OCI-LY1 (cell line): ENCODE results near the gene DMC1.
"Not testable (repeated sequence)": the region's sequence is repeated elsewhere in the genome, so short reads cannot be mapped to it uniquely, and the experiment has no call there.

Source experiments
- H2AFZ ChIP-seq: fragments of 200-600 bp; sonication (generic), shearing (Covaris generic); 2 replicates; pipeline ENCODE4 v1.6.0; 2014; ENCODE audit warnings: antibody characterized with exemption, mild to moderate bottlenecking, low read length
- H3F3A ChIP-seq: fragments of 200-600 bp; sonication (generic), shearing (Covaris generic); 2 replicates; pipeline ENCODE4 v1.6.0; 2014; ENCODE audit warnings: mild to moderate bottlenecking, antibody characterized with exemption, low read length, moderate library complexity; ENCODE audit not compliant: insufficient read depth
- H3K27ac ChIP-seq: fragments of 200-600 bp; sonication (generic); 2 replicates; pipeline ENCODE4 v1.5.1; 2014; ENCODE audit warnings: low read length, mixed run types, mild to moderate bottlenecking, low read depth; ENCODE audit not compliant: poor library complexity, severe bottlenecking
- H3K27me3 ChIP-seq: fragments of 200-600 bp; sonication (generic); 2 replicates; pipeline ENCODE4 v1.6.0; 2014; ENCODE audit warnings: antibody characterized with exemption, mild to moderate bottlenecking, low read length, moderate library complexity; ENCODE audit not compliant: insufficient read depth
- H3K36me3 ChIP-seq: fragments of 200-600 bp; sonication (generic); 2 replicates; pipeline ENCODE4 v1.6.1; 2014; ENCODE audit warnings: mild to moderate bottlenecking, antibody characterized with exemption, low read length, moderate library complexity, mixed read lengths; ENCODE audit not compliant: insufficient read depth
- H3K4me1 ChIP-seq: fragments of 200-600 bp; sonication (generic); 2 replicates; pipeline ENCODE4 v1.5.1; 2014; ENCODE audit warnings: mild to moderate bottlenecking, low read length, moderate library complexity; ENCODE audit not compliant: insufficient read depth, severe bottlenecking
- H3K4me2 ChIP-seq: fragments of 200-600 bp; sonication (generic), shearing (Covaris generic); 2 replicates; pipeline ENCODE4 v1.6.1; 2014; ENCODE audit warnings: low read length
- H3K4me3 ChIP-seq: fragments of 200-600 bp; sonication (generic); 2 replicates; pipeline ENCODE4 v1.5.1; 2014; ENCODE audit warnings: low read length, low read depth, mild to moderate bottlenecking, mixed read lengths; ENCODE audit not compliant: poor library complexity, severe bottlenecking
- H3K79me2 ChIP-seq: fragments of 200-600 bp; shearing (Covaris generic); 2 replicates; pipeline ENCODE4 v1.6.1; 2016; ENCODE audit warnings: mixed run types, low read length, mixed read lengths; ENCODE audit not compliant: insufficient read depth
- H3K9ac ChIP-seq: fragments of 200-600 bp; sonication (generic), shearing (Covaris generic); 2 replicates; pipeline ENCODE4 v1.6.1; 2014; ENCODE audit warnings: mild to moderate bottlenecking, low read length, mixed read lengths
- H3K9me2 ChIP-seq: fragments of 200-600 bp; sonication (generic), shearing (Covaris generic); 2 replicates; pipeline ENCODE4 v1.6.1; 2014; ENCODE audit warnings: low read depth, mild to moderate bottlenecking, low read length, mixed read lengths
- H3K9me3 ChIP-seq: fragments of 200-600 bp; shearing (Covaris generic); 2 replicates; pipeline ENCODE4 v1.6.1; 2014; ENCODE audit warnings: low read length, mixed read lengths
- H4K20me1 ChIP-seq: fragments of 200-600 bp; sonication (generic), shearing (Covaris generic); 2 replicates; pipeline ENCODE4 v1.6.0; 2016; ENCODE audit warnings: mild to moderate bottlenecking, low read length; ENCODE audit not compliant: insufficient read depth
- CTCF ChIP-seq: fragments of 200-600 bp; sonication (generic), shearing (Covaris generic); IDR thresholded peaks from 2 replicates; pipeline ENCODE4 v1.5.1; 2017; ENCODE audit warnings: mild to moderate bottlenecking, antibody characterized with exemption, low read length, moderate library complexity, mixed read lengths
- EZH2 ChIP-seq: fragments of 200-600 bp; sonication (generic), shearing (Covaris generic); IDR thresholded peaks from 2 replicates; pipeline ENCODE4 v1.8.0; 2017; ENCODE audit warnings: borderline replicate concordance, mixed run types, mild to moderate bottlenecking, antibody characterized with exemption, low read length, moderate library complexity, mixed read lengths

DMC1 gene, protein sequence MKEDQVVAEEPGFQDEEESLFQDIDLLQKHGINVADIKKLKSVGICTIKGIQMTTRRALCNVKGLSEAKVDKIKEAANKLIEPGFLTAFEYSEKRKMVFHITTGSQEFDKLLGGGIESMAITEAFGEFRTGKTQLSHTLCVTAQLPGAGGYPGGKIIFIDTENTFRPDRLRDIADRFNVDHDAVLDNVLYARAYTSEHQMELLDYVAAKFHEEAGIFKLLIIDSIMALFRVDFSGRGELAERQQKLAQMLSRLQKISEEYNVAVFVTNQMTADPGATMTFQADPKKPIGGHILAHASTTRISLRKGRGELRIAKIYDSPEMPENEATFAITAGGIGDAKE

GRCh38 chr22:38569972-38570778, at the start of gene DMC1:
DMC1 (minus strand) TSS chr22:38570183; CDS start chr22:38568256, 1,927 bp downstream.
- peak within 1 kb of the TSS; percentile 90 for H3K4me2 ChIP-seq
- peaks cover 21% of the 10 kb centered on the region for H3K4me1 ChIP-seq
- H3K27me3 ChIP-seq: no peaks in the 10 kb centered on the region
- no peaks in the 10 kb centered on the region for H3K9me3 ChIP-seq
- H3K36me3 ChIP-seq: no peaks in the 10 kb centered on the region
- no peaks in the 10 kb centered on the region for H3K79me2 ChIP-seq
- peak within 1 kb of the TSS; percentile 29 for H3K27ac ChIP-seq
- no peak for TF ChIP-seq EZH2
- no peak for TF ChIP-seq CTCF
- peak within 1 kb of the TSS; percentile 69 for H3K4me3 ChIP-seq
- no peaks in the 10 kb centered on the region for H3K9me2 ChIP-seq
- peak within 1 kb of the TSS; percentile 78; the same call in 1 of the 2 replicates for H2AFZ ChIP-seq
- peaks cover 8% of the 10 kb centered on the region; the same call in 1 of the 2 replicates for H3F3A ChIP-seq
- H4K20me1 ChIP-seq: no peaks in the 10 kb centered on the region
- peak within 1 kb of the TSS; percentile 88 for H3K9ac ChIP-seq

DNA sequence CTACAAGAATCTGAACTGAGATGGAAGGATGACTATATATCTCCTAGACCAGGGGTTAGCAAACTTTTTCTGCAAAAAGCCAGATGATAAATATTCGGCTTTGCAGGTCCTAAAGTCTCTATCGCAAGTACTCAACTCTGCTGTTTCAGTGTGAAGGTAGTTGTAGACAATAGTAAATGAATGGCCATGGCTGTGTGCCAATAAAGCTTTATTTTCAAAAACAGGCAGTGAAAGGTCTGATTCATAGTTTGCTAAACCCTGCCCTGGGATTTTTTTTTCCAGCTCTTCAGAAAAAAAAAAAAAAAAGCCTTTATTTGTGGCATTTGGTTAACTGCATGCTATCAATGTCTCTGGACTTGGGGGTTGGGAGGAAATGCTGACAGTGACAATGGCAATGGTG, 48.7 kb upstream of the DMC1 start:
- Histone ChIP-seq H3K4me3 (no peak overlapping the region), H3K9ac (no peak overlapping the region), H3K4me2 (no peak overlapping the region), H3K27ac (no peak overlapping the region), H3F3A (no peaks in the 10 kb centered on the region), H2AFZ (no peak overlapping the region), H3K9me2 (no peaks in the 10 kb centered on the region), H4K20me1 (no peaks in the 10 kb centered on the region), H3K4me1 (no peaks in the 10 kb centered on the region), H3K27me3 (no peaks in the 10 kb centered on the region), H3K79me2 (no peaks in the 10 kb centered on the region), H3K9me3 (peaks cover 4% of the 10 kb centered on the region; the same call in 1 of the 2 replicates), H3K36me3 (peaks cover 8% of the 10 kb centered on the region; the same call in 1 of the 2 replicates)
- TF ChIP-seq EZH2 (no peak), CTCF (no peak)

- Histone ChIP-seq H2AFZ (no peak overlapping the region), H3K9ac (no peak overlapping the region), H3K27me3 (no peaks in the 10 kb centered on the region), H3F3A (no peaks in the 10 kb centered on the region), H4K20me1 (no peaks in the 10 kb centered on the region), H3K4me1 (no peaks in the 10 kb centered on the region), H3K36me3 (peaks cover 8% of the 10 kb centered on the region; the same call in 1 of the 2 replicates), H3K9me3 (peaks cover 4% of the 10 kb centered on the region; the same call in 1 of the 2 replicates), H3K4me2 (no peak overlapping the region), H3K9me2 (no peaks in the 10 kb centered on the region), H3K27ac (no peak overlapping the region), H3K4me3 (no peak overlapping the region), H3K79me2 (no peaks in the 10 kb centered on the region)
- TF ChIP-seq CTCF (no peak), EZH2 (no peak)
These were observed 48.3 kb upstream of the DMC1 start for GRCh38 chr22:38618258-38618657.

DNA sequence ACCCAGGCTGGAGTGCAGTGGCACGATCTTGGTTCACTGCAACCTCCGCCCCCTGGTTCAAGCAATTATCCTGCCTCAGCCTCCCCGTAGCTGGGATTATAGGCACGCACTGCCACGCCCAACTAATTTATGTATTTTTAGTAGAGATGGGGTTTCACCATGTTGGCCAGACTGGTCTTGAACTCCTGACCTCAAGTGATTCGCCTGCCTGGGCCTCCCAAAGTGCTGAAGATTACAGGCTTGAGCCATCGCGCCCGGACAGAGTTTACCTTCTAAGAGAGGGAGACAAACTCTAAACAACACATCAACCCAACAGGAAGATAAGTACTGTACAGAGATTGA, 45.1 kb upstream of the DMC1 start:
- not testable (repeated sequence) for H3K9ac ChIP-seq, H3K4me2 ChIP-seq, H3K79me2 ChIP-seq, H3K27me3 ChIP-seq, H3F3A ChIP-seq, H3K36me3 ChIP-seq, H3K9me3 ChIP-seq, H3K4me1 ChIP-seq, H2AFZ ChIP-seq, H4K20me1 ChIP-seq, H3K9me2 ChIP-seq, H3K27ac ChIP-seq, H3K4me3 ChIP-seq
